ENCODE results near the gene SP2.

SP2 gene

DNA sequence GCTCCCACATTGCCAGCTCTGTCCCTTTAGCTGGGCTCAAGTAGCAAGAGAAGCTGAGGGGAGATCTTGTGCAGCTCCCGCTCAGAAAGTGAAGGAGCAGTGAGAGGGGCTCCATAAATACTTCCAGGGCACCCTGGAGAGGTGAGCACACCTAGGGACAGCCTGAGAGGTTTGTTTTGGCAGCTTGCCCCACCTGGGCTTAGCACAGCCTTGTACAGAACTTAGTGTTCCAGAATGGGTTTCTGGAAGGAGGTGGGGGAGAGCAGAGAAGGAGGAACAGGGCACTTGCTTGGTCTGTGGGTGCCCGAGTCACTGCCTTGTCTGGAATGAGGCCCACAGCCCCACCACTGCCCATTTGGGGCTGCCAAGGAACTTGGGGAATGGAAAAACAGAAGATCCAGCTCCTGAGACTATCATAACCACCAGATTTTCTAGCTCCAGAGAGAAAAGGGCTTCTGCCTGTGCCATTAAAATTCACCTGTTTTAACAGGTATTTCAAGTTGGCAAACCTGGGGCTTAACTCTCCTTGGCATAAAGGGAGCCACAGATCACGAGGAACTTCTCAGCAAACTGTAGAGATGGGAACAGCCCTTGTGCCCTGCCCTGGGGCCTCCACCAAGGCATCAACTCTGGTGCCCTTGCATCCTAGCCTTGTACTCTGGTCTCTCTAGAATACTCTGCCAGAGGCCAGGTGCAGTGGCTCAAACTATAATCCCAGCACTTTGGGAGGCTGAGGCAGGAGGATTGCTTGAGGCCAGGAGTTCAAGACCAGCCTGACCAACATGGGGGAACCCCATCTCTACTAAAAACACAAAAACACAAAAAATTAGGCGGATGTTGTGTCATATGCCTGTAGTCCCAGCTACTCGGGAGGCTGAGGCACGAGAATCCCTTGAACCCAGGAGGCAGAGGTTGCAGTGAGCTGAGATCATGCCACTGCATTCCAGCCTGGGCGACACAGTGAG, 59.7 kb downstream of the SP2 start:
- TF ChIP-seq JUND (IDR thresholded peaks at IDR 0.05; ENCODE audit: low read depth): no peak
- peak; percentile 40 to 86 for DNase-seq (ENCODE audit: low read depth in 1 of 2, low spot score in 1 of 2)
- in situ Hi-C loops (cut with HindIII; ENCODE audit: low pct_unique_long_range_greater_than_20kb, low sequenced_read_pairs): no loop called here

DNA sequence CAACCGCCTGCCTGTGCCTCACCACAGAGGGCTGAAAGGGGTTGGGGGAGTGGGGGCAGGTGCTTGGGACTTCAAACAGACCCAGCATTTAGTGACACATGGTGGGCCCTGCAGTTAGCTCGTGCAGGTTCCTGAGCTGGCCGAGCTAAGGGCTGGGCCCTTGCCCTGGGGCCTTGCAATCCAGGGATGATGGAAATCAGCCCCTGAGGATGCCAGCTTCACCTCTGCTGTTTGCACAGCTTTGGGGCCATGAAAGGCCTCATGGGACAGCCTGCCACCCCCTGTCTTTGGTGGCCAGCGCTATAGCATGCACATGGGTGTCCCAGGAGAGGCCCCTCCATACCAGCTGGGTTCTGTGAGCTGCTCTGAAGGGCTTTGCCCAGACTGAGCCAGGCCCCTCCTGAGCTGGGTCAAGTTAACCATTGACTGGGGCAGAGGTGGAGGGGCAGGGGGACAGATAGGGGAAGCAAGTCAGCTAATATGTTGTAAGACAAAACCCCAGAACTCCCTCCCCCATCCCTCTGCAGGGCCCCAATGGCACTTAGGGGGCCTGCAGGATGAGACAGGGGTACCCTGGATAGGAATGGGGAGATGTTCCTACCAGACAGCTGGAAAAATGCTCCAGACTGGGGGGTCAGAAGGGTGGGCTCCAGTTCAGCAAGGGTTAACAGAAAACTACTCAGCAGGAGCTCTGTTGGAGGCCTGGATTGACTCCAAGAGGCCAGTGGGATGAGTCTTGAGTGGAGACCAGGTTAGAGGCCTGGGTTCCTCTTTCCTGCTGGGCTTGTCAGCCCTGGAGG, 61.0 kb downstream of the SP2 start:
- in situ Hi-C loops (cut with HindIII; ENCODE audit: low pct_unique_long_range_greater_than_20kb, low sequenced_read_pairs): no loop called here
- no peak for TF ChIP-seq JUND (IDR thresholded peaks at IDR 0.05; ENCODE audit: low read depth)
- DNase-seq (ENCODE audit: low read depth in 1 of 2, low spot score in 1 of 2): peak in 1 of 2 experiments; percentile 73

DNA sequence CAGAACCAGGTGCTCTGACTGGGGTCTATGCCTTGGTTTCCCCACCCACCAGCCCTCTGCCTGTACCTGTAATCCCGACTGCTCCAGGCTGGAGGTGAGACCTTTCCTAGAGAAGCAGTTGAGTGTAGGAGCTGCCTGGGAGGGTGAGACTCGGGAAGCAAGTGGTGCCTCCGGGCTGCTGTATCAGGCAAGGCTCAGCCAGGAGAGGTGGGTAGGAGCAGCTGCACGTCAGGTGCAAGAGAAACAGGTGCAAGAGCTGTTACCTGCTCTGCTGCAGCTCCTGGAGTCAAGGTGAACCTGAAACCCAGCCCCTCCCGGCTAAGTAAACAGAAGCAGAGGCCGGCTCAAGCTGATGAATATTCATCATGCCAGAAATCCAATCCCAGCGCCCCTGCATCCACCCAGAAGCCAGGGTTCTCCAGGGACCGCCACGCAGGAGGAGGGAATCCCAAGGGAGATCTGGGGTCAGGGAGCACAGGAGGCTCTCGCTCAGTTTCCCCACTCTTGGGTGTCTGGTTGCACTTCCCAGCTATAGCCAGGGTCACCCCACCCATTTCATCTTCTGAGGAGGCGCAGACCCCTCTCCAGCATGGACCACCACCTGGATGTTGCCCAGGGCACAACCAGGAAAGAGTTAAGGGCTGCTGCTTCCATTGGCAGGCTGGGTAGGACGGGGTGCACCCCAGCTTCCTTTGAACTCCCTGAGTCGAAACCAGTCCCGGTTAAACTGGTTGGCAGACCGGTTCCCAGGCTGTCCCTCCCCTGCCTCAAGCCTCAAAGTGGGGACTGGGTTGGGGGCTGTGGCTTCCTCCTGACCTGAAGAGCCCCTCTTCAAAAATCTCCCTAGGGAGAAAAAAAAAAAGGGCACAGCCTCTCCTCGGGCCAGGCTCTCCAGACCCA, 61.8 kb downstream of the SP2 start, which contains the start of gene PRR15L:
TSS of gene PRR15L (minus strand) at position 293 of the 900 bp plus-strand sequence. CDS start 4,649 bp downstream, outside the sequence.
- in situ Hi-C loops (cut with HindIII; ENCODE audit: low pct_unique_long_range_greater_than_20kb, low sequenced_read_pairs): no loop called here
- peak; percentile 74 to 97 for DNase-seq (ENCODE audit: low read depth in 1 of 2, low spot score in 1 of 2)
- no peak for TF ChIP-seq JUND (IDR thresholded peaks at IDR 0.05; ENCODE audit: low read depth)

DNA sequence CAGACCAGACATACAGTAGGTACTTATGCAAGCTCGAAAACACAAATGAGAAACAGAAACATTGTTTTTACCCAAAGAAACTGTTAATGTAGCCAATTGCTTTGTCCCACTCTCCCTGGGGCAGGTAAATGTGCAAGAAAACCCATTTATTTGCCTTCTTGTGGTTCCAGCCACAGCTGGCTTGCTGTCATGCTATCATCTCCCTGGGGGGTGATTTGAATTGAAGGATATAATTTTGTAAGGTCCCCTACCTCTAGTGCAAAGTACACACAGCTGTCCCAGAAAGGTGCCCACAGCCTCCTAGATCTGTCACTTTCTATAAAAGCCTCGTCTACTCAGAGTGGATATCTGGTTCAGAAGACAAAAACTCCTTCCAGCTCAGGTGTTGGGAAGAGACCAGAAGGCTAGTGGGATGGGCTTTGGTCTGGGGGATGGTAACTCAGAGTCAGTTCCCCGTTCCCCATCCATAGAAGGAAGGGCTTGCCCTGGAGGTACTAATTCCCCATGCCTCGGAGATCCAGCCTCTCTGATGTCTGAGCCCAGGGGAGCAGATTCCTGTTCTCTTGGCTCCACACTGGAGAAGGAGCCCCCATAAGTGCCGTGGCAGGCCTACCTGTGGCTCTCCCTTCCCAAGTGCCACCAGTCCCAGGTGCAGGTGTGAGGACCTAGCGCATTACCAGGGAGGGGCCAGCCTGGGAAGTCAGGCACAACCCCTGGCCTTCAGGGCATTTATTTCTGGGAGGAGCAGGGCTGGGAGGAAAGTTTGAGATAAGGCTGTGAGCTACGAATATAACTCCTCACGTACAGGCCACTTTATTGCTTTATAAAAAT, 64.0 kb downstream of the SP2 start:
- no peak for TF ChIP-seq JUND (IDR thresholded peaks at IDR 0.05; ENCODE audit: low read depth)
- DNase-seq (ENCODE audit: low read depth in 1 of 2, low spot score in 1 of 2): no peak
- in situ Hi-C loops (cut with HindIII; ENCODE audit: low pct_unique_long_range_greater_than_20kb, low sequenced_read_pairs): no loop called here

DNA sequence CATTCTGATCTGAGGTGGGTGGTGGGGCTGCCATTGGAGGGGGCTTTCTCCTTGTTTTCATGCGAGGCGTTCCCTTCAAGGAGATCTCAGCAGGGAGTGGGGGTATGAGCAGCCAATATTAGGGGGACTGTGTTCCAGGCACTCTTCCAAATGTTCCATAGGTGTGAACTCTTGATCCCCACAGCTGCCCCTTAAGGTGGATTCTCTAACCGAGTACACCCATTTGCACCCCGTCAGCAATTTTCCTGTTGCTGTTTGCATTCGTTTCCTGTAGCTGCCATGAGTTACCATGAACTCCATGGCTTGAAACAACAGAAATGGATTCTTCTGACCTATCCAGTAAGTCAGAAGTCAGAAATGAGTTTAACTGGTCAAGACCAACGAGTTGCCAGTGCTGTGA, 65.4 kb downstream of the SP2 start:
- no peak for DNase-seq (ENCODE audit: low read depth in 1 of 2, low spot score in 1 of 2)
- in situ Hi-C loops (cut with HindIII; ENCODE audit: low pct_unique_long_range_greater_than_20kb, low sequenced_read_pairs): no loop called here
- TF ChIP-seq JUND (IDR thresholded peaks at IDR 0.05; ENCODE audit: low read depth): no peak

DNA sequence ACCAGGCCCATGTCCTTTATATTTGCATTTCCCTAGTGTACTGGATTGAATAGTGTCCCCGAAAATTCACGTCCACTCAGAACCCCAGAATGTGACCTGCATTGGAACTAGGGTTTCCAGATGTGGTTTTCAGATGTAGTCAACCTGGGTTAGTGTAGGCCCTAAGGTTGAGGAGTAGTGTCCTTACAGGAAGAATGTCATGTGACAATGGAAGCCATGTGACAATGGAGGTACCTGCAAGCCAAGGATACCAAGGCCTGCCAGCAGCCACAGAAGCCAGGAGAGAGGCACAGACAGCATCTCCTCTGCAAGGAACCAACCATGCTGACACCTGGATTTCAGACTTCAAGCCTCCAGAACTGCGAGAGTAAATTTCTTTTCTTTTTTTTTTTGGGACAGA, 66.9 kb downstream of the SP2 start:
- TF ChIP-seq JUND (IDR thresholded peaks at IDR 0.05; ENCODE audit: low read depth): no peak
- in situ Hi-C loops (cut with HindIII; ENCODE audit: low pct_unique_long_range_greater_than_20kb, low sequenced_read_pairs): no loop called here
- DNase-seq (ENCODE audit: low read depth in 1 of 2, low spot score in 1 of 2): no peak

DNA sequence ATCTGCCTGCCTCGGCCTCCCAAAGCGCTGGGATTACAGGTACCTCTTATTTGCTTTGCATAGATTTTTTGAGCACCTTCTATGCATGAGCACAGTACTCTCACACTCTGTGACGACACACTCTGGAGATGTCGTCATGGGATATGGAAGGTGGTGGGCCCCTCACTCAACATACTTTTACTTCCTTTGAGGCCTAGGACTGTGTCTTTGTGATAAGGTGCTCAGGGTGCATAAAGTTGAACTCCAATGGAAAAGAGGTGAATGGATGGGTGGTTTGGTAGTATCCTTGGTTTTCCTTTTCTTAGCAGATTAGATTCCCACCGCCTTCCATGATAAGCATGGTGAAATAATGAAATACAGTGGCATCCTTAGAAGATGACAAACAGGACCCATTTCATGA, 68.8 kb downstream of the SP2 start:
- DNase-seq (ENCODE audit: low read depth in 1 of 2, low spot score in 1 of 2): no peak
- TF ChIP-seq JUND (IDR thresholded peaks at IDR 0.05; ENCODE audit: low read depth): no peak
- in situ Hi-C loops (cut with HindIII; ENCODE audit: low pct_unique_long_range_greater_than_20kb, low sequenced_read_pairs): no loop called here

DNA sequence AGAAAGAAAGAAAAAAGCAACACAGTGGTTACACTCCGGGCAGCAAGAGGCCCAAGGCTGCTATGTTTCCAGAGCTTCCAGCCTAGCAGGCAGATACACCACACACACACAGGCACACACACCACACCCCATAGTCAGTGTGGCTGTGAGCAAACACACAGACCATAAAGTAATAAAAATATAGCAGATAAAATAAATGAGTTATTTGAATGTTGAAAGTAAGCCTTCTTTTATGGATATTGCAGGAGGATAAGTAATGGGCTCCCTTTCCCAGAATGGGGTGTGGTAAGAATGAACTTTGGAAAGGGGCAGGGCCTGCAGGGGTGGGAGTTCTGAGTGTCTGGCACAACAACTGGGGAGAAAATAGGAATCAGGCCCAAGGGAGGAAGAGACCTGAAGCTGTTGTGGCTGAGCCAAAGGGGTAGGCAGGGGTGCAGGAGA, 70.1 kb downstream of the SP2 start:
- DNase-seq (ENCODE audit: low read depth in 1 of 2, low spot score in 1 of 2): no peak
- no peak for TF ChIP-seq JUND (IDR thresholded peaks at IDR 0.05; ENCODE audit: low read depth)
- in situ Hi-C loops (cut with HindIII; ENCODE audit: low pct_unique_long_range_greater_than_20kb, low sequenced_read_pairs): no loop called here

DNA sequence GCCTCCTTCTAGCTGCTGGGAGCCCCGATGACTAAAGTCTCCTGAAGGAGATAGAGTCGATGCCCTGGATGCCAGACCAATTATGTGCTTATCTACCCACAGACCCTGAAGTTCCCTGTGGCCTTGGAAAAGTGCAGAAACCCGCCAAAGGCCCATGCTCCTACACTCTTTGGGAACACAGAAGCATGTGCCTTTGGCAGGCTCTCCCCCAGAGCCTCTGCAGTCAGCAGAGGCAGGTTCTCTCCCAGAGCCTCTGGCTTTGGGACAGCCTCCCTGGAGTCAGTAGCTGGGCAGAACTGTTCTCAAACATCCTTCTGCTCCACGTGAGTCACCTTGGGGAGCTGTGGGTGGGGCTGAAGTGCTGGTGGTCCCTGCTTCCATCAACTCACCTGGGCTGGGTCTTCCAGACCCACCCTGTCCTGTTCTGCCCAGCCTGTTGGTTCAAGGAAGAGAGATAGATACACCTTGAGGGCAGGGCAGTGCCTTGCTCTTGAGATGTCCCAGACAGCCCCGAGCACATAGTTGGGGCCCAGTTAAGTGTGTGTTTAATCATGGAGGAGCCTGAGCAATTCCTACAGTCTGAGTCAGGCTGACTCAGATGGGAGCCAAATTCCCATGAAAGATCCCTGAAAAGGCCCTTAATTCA, 71.7 kb downstream of the SP2 start:
- no peak for DNase-seq (ENCODE audit: low read depth in 1 of 2, low spot score in 1 of 2)
- in situ Hi-C loops (cut with HindIII; ENCODE audit: low pct_unique_long_range_greater_than_20kb, low sequenced_read_pairs): no loop called here
- TF ChIP-seq JUND (IDR thresholded peaks at IDR 0.05; ENCODE audit: low read depth): no peak

DNA sequence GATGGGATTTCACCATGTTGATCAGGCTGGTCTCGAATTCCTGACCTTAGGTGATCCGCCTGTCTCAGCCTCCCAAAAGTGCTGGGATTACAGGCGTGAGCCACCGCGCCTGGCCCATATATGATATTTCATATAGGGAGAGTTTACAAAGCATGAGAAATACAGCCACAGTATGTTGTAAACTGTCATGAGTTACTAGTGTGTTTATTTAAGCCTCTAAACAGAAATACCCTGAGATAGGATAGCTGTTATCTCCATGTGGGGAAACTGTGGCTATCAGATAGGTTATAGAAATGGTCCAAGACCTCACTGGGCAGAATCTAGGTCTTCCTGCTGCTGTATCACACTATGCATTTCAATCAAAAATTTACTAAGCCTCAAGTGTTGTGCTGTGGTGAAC, 72.8 kb downstream of the SP2 start:
- DNase-seq (ENCODE audit: low read depth in 1 of 2, low spot score in 1 of 2): no peak
- in situ Hi-C loops (cut with HindIII; ENCODE audit: low pct_unique_long_range_greater_than_20kb, low sequenced_read_pairs): no loop called here
- TF ChIP-seq JUND (IDR thresholded peaks at IDR 0.05; ENCODE audit: low read depth): no peak

Measured in T47D (cell line).